H1 (cell line): ENCODE data around the gene ZACN.

Experiments used
- EGR1 ChIP-seq: IDR thresholded peaks from 2 replicates; pipeline ENCODE4 v1.6.1; 2011; ENCODE audit warnings: low read depth, low read length, borderline replicate concordance
- EZH2 ChIP-seq: fragments of 200-600 bp; sonication (generic); IDR thresholded peaks from 2 replicates; pipeline ENCODE4 v1.7.1; 2012; ENCODE audit warnings: low read depth, mild to moderate bottlenecking, moderate library complexity, low read length, inconsistent platforms; ENCODE audit not compliant: severe bottlenecking
- KDM1A ChIP-seq: fragments of 200-600, 300-600 bp; sonication (generic); IDR thresholded peaks from 2 replicates; pipeline ENCODE4 v1.7.1; 2016; ENCODE audit warnings: mild to moderate bottlenecking, low read length, borderline replicate concordance
- POLR2A ChIP-seq, 2 experiments: IDR thresholded peaks; 1 replicate in 1 of 2; 2 replicates in 1 of 2; pipeline ENCODE4 v1.6.1; 2011; ENCODE audit warnings: low read depth in 2 of 2, low read length in 2 of 2, mild to moderate bottlenecking in 2 of 2; ENCODE audit errors: control extremely low read depth in 1 of 2
- POLR2AphosphoS5 ChIP-seq: IDR thresholded peaks from 2 replicates; pipeline ENCODE4 v1.6.1; 2011; ENCODE audit warnings: low read depth, low read length
- RFX5 ChIP-seq: IDR thresholded peaks from 2 replicates; pipeline ENCODE4 v1.6.1; 2011; ENCODE audit warnings: low read depth, low read length, improper control_type of control experiment, borderline replicate concordance
- RXRA ChIP-seq: IDR thresholded peaks from 2 replicates; pipeline ENCODE4 v1.6.1; 2011; ENCODE audit warnings: low read depth, mild to moderate bottlenecking, low read length, moderate library complexity; ENCODE audit not compliant: insufficient read depth
- ZNF274 ChIP-seq: IDR thresholded peaks from 2 replicates; pipeline ENCODE4 v1.7.0; 2012; ENCODE audit warnings: low read length, borderline replicate concordance; ENCODE audit errors: extremely low read depth
- TF ChIP-seq, protein P1 (sequence below), 3 experiments: IDR thresholded peaks; 1 replicate in 2 of 3; 2 replicates in 1 of 3; pipeline versions ENCODE4 v1.5.1 to v1.6.1; 2011; ENCODE audit warnings: low read length in 3 of 3, mild to moderate bottlenecking in 3 of 3, inconsistent platforms in 2 of 3, low read depth in 1 of 3, moderate library complexity in 1 of 3; ENCODE audit not compliant: insufficient read depth in 1 of 3; ENCODE audit errors: control extremely low read depth in 1 of 3

DNA sequence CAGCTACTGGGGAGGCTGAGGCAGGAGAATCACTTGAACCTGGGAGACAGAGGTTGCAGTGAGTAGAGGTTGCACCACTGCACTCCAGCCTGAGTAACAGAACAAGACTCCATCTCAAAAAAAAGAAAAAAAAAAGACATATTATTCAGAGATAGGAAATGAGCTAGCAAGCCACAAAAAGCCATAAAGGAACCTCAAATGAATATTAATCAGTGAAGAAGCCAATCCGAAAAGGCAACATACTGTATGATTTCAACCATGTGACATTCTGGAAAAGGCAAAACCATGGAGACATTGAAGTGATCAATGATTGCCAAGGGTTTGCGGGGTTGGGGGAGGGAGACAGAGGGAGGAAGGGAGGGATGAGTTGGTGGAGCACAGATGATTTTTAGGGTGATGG lies 33.0 kb downstream of the ZACN start:
- no peak for TF ChIP-seq POLR2A (IDR thresholded peaks at IDR 0.05; ENCODE audit: control extremely low read depth in 1 of 2, low read depth in 2 of 2, low read length in 2 of 2)
- no peak for TF ChIP-seq ZNF274
- TF ChIP-seq KDM1A = no peak
- no peak for TF ChIP-seq EGR1
- TF ChIP-seq, protein P1, sequence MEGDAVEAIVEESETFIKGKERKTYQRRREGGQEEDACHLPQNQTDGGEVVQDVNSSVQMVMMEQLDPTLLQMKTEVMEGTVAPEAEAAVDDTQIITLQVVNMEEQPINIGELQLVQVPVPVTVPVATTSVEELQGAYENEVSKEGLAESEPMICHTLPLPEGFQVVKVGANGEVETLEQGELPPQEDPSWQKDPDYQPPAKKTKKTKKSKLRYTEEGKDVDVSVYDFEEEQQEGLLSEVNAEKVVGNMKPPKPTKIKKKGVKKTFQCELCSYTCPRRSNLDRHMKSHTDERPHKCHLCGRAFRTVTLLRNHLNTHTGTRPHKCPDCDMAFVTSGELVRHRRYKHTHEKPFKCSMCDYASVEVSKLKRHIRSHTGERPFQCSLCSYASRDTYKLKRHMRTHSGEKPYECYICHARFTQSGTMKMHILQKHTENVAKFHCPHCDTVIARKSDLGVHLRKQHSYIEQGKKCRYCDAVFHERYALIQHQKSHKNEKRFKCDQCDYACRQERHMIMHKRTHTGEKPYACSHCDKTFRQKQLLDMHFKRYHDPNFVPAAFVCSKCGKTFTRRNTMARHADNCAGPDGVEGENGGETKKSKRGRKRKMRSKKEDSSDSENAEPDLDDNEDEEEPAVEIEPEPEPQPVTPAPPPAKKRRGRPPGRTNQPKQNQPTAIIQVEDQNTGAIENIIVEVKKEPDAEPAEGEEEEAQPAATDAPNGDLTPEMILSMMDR (IDR thresholded peaks at IDR 0.05; ENCODE audit: control extremely low read depth in 1 of 3, insufficient read depth in 1 of 3, low read depth in 1 of 3, low read length in 3 of 3) = no peak
- no peak for TF ChIP-seq EZH2
- TF ChIP-seq RXRA = no peak
- TF ChIP-seq POLR2AphosphoS5 = no peak
- no peak for TF ChIP-seq RFX5
